Renal cortex interstitium (tissue), 11 donors: ENCODE measurements around the gene GGN. TPM values are rescaled to one million over a fixed set of nuclear protein-coding genes. Genes with fewer than 3 reads are reported as not detected.
"Not testable (repeated sequence)": the region's sequence is repeated elsewhere in the genome, so short reads cannot be mapped to it uniquely, and the experiment has no call there.

Source experiments
- DNase-seq, 11 donors: peaks; one replicate each; pipeline ENCODE4 v3.0.0-alpha.2; 2013; ENCODE audit warnings: low read depth in 9 of 11, low spot score in 4 of 11; ENCODE audit errors: extremely low read depth in 1 of 11
- polyA plus RNA-seq, 3 donors: library from polyadenylated mRNA; unstranded; fragments of 120-200 nt; gene quantifications; one replicate each; pipeline ENCODE4 v1.2.1, GENCODE V29; 2013; ENCODE audit not compliant: insufficient read length in 3 of 3

GGN gene
- polyA plus RNA-seq, 3 donors: 0.40 to 1.0 (median 0.63) TPM

GRCh38 chr19:38374332-38375097 is 13.3 kb downstream of the GGN start, which contains the start of gene PSMD8:
PSMD8 (plus strand) TSS chr19:38374571; CDS start chr19:38374602, 31 bp downstream.
- peak; percentile 94 to 99 (median 98) for DNase-seq

GRCh38 chr19:38373907-38374331 is 13.9 kb downstream of the GGN start:
- no peak for DNase-seq

GRCh38 chr19:38371081-38371480 is 16.8 kb downstream of the GGN start:
- DNase-seq: no peak

- no peak for DNase-seq
Measured at GRCh38 chr19:38370299-38370698, 17.5 kb downstream of the GGN start.

GRCh38 chr19:38369584-38369983 is 18.2 kb downstream of the GGN start:
- DNase-seq: no peak

- no peak for DNase-seq
Measured at GRCh38 chr19:38367041-38367440, 20.8 kb downstream of the GGN start.

GRCh38 chr19:38362946-38363688 is 24.7 kb downstream of the GGN start:
- DNase-seq: not testable (repeated sequence)

- DNase-seq: peak in 7 of 11 donors; percentile 24 to 54 (median 43)
Measured at GRCh38 chr19:38362076-38362945, 25.5 kb downstream of the GGN start.

- peak; percentile 44 to 82 (median 71) for DNase-seq
Measured at GRCh38 chr19:38361633-38362075, 26.2 kb downstream of the GGN start.

GRCh38 chr19:38360839-38361631 is 26.8 kb downstream of the GGN start:
- DNase-seq: no peak

- no peak for DNase-seq
Measured at GRCh38 chr19:38360351-38360750, 27.5 kb downstream of the GGN start.

GRCh38 chr19:38359242-38360021 is 28.4 kb downstream of the GGN start:
- no peak for DNase-seq

GRCh38 chr19:38358071-38358470 is 29.8 kb downstream of the GGN start:
- no peak for DNase-seq

GRCh38 chr19:38355728-38356725 is 31.8 kb downstream of the GGN start:
- DNase-seq: no peak

GRCh38 chr19:38352611-38353010 is 35.2 kb downstream of the GGN start:
- no peak for DNase-seq

GRCh38 chr19:38351865-38352395 is 35.9 kb downstream of the GGN start:
- no peak for DNase-seq
